SHP77 (cell line): ENCODE results near the gene RPEL1.
"Not testable (repeated sequence)": the region's sequence is repeated elsewhere in the genome, so short reads cannot be mapped to it uniquely, and the experiment has no call there.

ENCODE experiments used
- DNase-seq, 2 experiments: peaks; one replicate each; lab custom pipeline; 2025; lab: John Stamatoyannopoulos, UW

The RPEL1 gene

DNA sequence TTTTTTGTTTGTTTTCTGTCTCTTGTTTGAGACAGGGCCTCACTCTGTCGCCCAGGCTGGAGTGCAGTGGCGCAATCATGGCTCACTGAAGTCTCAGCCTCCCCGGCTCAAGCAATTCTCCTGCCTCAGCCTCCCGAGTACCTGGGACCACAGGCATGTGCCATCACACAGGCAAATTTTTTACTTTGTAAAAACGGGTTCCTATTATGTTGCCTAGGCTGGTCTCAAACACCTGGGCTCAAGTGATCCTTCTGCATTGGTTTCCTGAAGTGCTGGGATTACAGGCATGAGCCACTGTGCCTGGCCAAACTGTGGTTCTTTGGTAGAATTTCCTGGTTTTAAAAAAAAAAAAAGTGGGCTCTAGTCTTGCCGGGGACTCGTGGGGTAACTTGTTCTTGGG lies at the start of gene RPEL1:
TSS of gene RPEL1 (plus strand) at position 301 of the 400 bp plus-strand sequence. CDS start 110 bp downstream, outside the sequence.
- not testable (repeated sequence) for DNase-seq

DNA sequence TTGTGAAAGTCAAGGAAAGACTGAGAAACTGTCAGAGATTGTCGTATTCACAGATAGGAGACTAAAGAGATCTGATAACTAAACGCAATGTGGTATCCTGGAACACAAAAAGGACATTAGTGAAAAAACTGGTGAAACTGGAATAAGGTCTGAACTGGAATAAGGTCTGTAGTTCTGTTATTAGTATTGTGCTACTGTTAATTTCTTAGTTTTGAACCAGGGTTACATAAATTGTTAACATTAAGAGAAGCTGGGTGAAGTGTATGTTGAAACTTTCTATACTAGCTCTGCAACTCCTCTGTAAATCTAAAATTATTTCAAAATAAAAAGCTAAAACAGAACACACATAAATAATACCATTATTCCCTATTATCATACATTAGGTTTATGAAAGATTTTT lies 49.2 kb upstream of the RPEL1 start:
- DNase-seq, result no peak

DNA sequence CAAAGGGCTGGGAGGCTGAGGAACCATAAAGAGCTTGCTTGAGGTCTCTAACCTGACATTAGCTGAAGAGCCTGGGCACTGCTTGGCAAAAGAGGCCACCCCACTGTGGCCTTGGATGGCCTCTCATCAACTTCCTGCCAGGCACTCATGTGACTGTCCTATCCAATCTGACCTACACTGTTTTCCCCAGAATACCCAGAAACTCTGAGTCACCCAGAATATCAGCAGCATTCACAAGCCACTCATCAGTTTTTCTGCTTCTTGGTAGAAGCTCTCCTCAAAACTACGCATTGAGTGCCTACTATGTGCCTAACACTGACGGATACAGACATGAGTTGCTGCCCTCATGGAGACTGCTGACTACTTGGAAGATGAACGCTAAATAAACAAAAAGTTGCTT lies 48.5 kb upstream of the RPEL1 start:
- no peak for DNase-seq

DNA sequence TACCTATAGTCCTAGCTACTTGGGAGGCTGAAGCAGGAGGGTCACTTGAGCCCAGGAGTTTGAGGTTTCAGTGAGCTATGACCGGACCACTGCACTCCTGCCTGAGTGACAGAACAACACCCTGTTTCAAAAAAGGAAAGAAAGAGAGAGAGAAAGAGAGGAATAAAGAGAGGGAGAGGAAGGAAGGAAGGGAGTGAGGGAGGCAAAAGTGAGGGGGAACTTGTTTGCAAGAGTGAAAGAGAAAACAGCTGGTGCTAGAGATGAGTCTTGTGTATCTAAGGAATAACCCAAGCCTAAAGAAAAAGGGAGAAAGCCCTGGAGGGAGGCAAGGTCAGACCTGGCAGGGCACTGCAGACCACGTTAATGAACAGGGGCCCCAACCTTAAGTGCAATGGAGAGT lies 47.8 kb upstream of the RPEL1 start:
- no peak for DNase-seq

DNA sequence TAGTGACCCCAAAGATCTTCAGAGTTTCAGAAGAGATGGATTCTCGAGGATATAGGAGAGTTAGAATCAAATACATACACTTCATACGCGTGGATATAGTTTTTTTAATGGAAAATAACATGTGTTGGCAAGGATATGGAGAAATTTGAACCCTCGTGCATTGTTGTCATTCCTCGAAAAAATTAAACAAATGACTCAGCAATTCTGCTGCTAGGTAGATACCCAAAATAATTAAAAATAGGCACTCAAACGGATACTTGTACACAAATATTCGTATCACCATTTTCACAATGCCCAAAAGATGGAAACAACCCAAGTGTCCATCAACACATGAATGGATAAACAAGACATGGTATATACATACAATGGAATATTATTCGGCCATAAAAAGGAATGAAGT lies 47.0 kb upstream of the RPEL1 start:
- DNase-seq, result no peak

DNA sequence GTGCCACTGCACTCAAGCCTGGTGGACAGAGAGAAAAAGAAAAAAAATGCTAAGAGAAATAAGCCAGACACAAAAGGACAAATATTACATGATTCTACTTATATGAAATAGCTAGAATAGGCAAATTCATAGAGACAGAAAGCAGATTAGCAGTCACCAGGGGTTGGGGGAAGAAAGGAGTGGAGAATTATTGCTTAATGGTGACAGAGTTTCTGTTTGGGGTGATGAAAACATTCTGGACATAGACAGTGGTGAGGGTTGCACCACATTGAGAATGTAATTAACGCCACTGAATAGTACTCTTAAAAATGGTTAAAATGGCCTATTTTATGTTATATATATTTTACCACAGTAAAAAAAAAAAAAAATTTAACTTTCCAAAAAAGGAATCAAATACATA lies 46.2 kb upstream of the RPEL1 start:
- DNase-seq, result no peak

DNA sequence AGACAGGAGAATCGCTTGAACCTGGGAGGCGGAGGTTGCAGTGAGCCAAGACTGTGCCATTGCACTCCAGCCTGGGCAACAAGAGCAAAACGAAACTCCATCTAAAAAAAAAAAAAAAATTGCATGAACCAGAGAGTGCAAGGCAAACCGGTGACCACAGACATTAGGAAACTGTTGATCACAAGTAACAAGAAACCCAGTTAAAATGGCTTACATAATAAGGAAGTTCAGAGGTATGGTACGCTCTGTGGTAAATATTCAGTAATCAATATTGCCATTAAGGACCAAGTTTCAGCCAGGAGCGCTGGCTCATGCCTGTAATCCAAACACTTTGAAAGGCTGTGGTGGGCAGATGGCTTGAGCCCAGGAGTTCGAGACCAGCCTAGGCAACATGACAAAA lies 43.4 kb upstream of the RPEL1 start:
- DNase-seq, result no peak

DNA sequence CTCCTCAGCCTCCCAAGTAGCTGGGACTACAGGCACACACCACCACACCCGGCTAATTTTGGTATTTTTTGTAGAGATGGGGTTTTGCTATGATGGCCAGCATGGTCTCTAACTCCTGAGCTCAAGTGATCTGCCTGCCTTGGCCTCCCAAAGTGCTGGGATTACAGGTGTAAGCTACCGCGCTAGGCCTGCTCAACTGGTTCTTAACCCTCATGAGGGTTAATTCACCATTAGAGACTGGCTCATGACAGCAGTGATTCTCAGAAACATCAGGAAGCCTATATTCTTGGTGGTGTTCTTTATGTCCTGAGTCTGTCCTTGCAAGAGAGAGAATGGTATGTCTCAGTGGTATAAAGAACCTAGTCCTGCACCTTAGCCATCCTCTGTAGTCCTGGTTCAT lies 42.2 kb upstream of the RPEL1 start:
- no peak for DNase-seq

DNA sequence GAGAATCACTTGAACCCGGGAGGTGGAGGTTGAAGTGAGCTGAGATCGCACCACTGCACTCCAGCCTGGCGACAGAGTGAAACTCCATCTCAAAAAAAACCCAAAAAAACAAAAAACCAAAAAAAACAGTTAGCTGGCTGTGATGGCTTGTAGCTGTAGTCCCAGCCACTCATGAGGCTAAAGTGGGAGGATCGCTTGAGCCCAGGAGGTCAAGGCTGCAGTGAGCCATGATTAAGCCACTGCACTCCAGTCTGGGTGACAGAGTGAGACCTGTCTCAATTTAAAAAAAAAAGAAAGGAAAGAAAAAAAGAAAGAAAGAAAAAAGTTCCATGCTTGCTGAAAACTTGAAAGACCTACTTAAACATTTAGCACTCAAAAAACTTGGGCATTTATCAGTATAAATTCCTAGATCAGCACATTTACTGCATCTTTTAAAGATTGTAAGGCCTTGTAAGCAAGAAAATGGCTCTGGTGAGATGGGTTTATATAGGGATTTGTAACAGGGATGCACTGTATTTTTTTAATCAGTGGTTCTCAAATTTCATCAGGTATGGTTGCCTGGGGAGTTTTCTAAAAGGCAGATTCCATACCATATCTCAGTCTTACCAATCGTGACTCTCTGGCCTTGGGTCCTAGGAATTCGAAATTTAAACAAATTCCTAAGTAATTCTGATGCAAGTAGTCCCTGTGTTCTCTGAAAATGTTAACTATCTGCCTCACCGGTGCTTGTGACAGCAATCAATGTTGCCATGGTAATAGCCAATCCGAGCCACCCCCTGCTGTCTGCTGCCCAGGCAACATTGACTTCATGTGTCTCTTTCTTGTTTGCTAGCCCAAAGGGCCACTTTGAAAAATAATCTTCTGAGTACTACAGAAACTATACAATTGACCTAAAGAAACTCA lies 41.1 kb upstream of the RPEL1 start:
- DNase-seq, result no peak

DNA sequence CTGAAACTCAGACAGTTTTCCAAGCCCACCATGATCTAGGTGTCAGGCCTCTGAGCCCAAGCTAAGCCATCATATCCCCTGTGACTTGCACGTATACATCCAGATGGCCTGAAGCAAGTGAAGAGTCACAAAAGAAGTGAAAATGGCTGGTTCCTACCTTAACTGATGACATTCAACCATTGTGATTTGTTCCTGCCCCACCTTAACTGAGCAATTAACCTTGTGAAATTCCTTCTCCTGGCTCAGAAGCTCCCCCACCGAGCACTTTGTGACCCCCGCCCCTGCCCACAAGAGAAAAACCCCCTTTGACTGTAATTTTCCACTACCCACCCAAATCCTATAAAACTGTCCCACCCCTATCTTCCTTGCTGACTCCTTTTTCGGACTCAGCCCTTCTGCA lies 40.3 kb upstream of the RPEL1 start:
- DNase-seq, result not testable (repeated sequence)

DNA sequence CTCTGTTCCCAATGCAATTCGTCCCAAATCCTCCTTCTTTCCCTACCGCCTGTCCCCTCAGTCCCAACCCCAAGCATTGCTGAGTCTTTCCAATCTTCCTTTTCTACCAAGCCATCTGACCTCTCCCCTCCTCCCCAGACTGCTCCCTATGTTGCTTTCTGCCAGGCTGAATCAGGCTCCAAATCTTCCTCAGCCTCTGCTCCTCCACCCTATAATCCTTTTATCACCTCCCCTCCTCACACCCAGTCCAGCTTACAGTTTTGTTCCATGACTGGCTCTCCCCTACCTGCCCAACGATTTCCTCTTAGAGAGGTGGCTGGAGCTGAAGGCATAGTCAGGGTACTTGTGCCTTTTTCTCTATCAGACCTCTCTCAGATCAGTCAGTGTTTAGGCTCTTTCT lies 39.0 kb upstream of the RPEL1 start:
- not testable (repeated sequence) for DNase-seq

DNA sequence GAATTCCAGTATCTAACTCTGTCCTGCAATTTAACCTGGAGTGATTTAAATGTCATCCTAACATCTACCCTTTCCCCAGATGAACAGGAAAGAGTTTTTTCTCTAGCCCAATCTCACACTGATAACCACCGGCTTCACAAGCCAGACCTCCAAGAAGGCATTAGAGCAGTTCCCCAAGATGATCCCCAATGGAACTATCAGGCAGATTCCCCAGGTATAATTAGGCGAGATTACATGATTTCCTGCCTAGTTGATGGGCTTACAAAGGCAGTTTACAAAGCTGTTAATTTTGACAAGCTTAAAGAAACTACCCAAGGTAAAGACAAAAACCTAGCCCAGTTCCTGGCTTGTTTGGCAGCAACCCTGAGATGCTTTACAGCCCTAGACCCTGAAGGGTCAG lies 38.5 kb upstream of the RPEL1 start:
- DNase-seq, result no peak

DNA sequence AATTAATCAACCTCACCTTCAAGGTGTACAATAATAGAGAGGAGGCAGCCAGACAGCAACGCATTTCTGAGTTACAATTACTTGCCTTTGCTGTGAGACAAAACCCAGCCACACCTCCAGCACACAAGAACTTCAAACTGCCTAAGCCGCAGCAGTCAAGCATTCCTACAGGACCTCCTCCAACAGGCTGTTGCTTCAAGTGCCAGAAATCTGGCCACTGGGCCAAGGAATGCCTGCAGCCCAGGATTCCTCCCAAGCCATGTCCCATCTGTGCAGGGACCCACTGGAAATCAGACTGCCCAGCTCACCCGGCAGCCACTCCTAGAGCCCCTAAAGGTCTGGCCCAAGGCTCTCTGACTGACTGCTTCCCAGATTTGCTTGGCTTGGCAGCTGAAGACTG lies 38.0 kb upstream of the RPEL1 start:
- not testable (repeated sequence) for DNase-seq

DNA sequence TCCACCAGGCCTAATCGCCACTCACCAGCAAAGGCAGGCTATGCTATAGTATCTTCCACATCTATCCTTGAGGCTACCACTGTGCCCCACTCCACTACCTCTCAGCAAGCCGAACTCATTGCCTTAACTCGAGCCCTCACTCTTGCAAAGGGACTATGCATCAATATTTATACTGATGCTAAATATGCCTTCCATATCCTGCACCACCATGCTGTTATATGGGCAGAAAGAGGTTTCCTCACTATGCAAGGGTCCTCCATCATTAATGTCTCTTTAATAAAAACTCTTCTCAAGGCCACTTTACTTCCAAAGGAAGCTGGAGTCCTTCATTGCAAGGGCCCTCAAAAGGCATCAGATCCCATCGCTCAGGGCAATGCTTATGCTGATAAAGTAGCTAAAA lies 35.4 kb upstream of the RPEL1 start:
- DNase-seq, result not testable (repeated sequence)

DNA sequence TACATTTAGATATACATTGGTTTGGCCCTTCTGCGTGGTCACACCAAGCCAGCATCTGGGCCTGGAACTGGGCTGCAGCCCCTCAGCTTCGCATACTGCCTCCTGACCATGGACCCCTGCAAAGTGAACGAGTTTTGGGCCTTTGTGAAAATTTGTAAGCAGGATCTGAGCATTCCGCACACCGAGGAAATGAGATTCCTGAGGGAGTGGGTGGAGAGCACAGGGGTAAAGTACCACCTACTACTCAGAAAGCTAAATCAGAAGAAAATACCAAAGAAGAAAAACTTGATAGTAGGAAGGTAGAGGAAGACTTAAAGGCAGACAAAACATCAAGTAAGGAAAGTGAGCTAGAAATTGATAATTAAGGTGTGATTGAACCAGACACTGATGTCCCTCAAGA lies 30.1 kb upstream of the RPEL1 start:
- DNase-seq, result no peak

DNA sequence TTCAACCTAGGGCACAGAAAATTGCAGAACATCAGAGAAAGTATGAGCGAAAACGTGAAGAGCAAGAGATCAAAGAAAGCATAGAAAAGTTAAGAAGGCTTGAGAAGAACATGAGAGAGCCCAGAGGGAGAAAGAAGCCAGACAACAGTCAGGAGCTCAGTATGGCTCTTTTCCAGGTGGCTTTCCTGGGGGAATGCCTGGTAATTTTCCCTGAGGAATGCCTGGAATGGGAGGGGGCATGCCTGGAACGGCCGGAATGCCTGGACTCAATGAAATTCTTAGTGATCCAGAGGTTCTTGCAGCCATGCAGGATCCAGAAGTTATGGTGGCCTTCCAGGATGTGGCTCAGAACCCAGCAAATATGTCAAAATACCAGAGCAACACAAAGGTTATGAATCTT lies 29.3 kb upstream of the RPEL1 start:
- not testable (repeated sequence) for DNase-seq

DNA sequence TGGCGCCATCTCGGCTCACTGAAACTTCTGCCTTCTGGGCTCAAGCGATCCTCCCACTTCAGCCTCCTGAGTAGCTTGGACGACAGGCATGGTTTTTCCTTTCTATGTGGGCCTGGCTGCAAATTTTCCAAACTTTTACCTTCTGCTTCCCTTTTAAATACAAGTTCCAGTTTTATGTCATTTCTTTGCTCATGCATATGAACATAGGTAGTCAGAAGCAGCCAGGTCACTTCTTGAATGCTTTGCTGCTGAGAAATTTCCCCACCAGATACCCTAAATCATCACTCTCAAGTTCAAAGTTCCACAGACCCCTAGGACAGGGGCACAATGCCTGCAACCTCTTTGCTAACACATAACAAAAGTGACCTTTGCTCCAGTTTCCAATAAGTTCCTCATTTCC lies 21.6 kb upstream of the RPEL1 start:
- DNase-seq, result no peak

DNA sequence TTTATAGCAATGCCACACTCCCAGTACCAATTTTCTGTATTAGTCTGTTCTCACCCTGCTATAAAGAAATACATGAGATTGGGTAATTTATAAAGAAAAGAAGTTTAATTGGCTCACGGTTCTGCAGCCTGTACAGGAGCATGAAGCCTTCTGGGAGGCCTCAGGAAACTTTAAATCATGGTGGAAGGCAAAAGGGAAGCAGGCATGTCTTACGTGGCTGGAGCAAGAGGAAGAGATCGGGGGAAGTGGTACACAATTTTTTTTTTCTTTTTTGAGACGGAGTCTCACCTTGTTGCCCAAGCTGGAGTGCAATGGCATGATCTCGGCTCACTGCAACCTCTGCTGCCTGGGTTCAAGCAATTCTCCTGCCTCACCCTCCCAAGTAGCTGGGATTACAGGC lies 21.0 kb upstream of the RPEL1 start:
- DNase-seq, result not testable (repeated sequence)

DNA sequence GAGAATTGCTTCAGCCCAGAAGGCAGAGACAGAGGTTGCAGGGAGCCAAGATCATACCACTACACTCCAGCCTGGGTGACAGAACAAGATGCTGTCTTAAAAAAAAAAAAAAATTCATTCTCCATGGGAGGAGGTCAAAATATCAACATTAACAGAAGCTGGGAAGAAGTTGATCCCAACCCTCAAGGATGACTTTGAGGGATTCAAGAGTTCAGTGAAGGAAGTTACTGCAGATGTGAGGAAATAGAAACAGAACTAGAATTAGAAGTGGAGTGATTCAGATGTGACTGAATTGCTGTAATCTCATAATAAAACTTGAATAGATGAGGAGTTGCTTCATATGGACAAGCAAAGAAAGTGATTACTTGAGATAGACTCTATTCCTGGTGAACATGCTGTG lies 19.7 kb upstream of the RPEL1 start:
- no peak for DNase-seq

DNA sequence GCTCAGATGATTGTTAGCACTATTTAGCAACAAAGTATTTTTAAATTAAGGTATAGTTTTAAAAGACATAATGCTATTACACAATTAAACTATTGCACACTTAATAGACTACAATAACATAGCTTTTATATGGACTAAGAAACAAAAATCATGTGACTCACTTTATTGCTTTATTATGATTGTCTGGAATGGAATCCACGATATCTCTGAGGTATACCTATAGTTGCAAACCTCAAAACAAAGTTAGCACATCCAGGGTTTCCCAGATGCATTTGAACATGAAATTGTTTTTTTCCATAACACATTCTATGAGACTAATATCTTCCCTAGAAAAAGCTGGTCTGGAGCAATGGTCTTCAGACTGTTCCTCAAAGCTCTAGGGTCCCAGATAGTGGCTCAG lies 18.3 kb upstream of the RPEL1 start:
- no peak for DNase-seq

DNA sequence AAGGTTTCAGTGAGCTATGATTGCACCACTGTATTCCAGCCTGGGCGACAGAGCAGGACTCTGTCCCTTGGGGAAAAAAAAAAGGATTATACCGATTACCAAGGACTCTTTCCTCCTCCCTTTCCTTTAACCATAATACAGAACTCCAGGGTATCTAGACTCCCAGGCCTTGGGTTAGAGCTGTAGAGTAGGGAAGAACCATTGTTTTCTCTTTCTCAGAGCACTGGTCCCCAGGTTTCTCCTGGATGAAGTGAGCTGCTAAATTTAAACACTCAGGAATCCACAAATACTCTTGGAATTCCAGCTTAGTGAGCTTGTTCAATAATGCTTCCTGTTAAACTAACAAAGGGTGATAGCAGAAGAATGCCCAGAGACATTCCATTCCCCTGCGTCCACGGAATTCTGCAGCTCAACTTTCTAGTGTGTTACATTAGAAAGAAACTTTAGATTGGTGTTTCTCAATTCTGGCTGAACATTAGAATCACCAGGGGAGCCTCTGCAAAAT lies 14.6 kb upstream of the RPEL1 start:
- DNase-seq, result no peak

DNA sequence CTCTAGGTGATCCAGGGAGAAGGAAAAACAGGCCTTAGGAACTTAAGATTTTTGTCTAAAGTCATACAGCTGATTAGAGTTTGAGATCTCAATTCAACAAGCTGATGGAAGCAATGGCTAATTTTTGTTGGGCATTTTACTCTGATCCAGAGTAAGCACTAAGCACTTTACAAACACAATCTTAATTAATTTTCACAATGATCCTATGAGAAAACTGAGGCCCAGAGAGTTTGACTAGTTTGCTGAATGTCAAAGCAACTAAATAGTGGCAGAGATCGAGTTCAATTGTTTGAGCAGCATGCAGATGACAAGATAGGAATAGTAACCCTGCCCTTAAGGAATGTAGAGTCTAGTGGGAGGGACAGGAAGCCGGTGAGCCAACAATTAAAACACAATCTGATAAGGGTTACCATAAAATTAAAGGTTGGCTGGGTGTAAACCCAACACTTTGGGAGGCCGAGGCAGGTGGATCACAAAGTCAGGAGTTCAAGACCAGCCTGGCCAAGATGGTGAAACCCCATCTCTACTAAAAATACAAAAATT lies 13.5 kb upstream of the RPEL1 start:
- no peak for DNase-seq

DNA sequence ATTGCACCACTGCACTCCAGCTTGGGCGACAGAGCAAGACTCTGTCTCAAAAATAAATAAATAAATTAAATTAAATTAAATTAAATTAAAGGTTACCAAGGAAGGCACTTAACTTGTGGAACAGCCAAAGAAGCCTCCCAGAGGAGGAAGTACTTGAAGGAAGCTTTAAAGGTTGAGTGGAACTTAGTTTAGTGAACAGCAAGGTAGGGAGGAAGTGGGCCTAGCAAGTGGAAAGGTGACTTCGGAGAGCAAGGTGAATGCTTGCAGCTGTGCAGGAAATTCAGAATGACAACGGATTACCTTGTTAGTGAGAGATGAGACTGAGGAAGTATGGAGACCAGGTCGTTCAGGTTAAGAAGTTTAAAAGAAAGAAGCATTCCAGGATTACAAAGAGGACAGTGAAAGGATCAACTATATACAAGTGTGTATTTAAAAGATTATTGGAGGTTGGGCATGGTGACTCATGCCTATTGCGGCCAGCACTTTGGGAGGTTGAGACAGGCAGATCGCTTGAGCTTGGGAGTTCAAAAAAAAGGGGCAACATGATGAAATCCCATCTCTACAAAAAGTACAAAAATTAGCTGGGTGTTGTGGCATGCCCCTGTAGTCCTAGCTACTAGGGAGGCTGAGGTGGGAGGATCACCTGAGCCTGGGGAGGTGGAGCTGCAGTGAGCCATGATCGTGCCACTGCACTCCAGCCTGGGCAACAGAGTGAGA lies 12.8 kb upstream of the RPEL1 start:
- DNase-seq, result no peak
